Kasumi-1 (cell line): ENCODE data around the gene HERC2.
"Not testable (repeated sequence)": the region's sequence is repeated elsewhere in the genome, so short reads cannot be mapped to it uniquely, and the experiment has no call there.

Source experiments
- DNase-seq, 2 experiments: peaks; one replicate each; lab custom pipeline; 2025; lab: John Stamatoyannopoulos, UW

HERC2 gene

DNA sequence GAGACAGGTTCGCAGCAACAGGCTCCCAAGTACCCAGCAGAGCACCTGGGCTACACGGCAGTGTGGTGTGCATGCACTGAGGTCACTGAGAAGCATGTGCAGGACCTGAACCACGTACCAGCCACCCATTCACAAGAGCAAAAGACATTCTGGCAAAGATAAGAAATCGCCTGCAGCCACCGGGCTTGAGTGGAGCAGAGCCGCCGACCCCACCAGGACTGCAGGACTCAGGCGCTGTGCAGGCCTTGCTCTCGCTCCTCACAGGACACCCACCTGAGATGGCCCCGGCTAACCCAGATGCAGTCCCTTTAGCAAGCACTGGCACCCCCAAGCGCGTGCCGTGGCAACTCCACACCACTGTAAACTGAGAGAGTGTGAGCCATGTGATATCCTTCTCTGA is 190.6 kb downstream of the HERC2 start:
- no peak for DNase-seq

GRCh38 chr15:28130651-28131050 is 191.3 kb downstream of the HERC2 start:
- no peak for DNase-seq

GRCh38 chr15:28129231-28129848 is 192.6 kb downstream of the HERC2 start:
- DNase-seq = no peak

DNA sequence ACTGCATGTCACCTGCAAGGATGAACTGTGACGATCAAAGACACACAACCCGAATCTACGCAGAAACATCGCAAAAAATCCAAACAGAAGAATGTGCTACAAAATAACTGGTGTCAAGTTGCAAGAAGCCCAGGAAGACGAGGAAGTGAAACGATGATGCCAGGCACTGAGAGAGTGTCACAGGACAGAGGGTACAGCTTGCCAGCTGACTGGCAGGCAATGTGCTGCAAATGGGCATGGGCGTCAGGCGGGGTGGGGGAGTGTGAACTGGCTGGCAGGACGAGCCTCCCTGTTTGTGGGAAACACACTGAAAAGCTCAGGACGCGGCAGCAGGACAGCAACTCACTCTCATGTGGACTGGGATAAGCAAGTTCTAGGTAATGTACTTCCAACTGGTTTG is 193.9 kb downstream of the HERC2 start:
- DNase-seq = no peak

- DNase-seq = no peak
Observed at GRCh38 chr15:28127036-28127435, 194.9 kb downstream of the HERC2 start.

DNA sequence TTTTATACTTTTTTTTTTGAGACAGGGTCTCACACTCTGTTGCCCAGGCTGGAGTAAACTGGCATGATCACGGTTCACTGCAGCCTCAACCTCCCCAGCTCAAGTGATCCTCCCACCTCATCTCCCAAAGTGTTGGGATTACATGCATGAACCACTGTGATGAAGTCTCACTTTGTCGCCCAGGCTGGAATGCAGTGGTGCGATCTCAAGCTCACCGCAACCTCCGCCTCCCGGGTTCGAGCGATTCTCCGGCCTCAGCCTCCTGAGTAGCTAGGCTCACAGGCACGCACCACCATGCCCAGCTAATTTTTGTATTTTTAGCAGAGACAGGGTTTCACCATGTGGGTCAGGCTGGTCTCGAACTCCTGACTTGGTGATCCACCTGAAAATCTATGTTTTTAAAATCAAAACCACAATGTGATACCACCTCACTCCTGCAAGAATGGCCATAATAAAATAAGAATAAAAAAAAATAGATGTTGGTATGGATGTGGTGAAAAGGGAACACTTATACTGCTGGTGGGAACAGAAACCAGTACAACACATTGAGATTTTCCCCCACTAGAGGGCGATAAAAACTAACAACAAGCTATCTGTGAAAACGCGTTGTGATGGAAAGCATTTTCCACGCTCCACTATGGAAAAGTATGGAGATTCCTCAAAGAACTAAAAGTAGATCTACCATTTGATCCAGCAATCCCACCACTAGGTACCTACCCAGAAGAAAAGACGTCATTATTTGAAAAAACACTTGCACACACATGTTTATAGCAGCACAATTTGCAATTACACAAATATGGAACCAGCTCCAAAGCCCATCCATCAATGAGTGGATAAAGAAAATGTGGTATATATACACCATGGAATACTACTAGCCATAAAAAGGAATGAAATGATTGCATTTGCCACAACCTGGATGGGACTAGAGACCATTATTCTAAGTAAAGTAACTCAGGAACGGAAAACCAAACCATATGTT is 196.0 kb downstream of the HERC2 start:
- peak in 1 of 2 experiments; percentile 30 for DNase-seq

GRCh38 chr15:28124841-28125240 is 197.1 kb downstream of the HERC2 start:
- no peak for DNase-seq

- DNase-seq = peak; percentile 17 to 37
Observed at GRCh38 chr15:28123408-28124023, 198.5 kb downstream of the HERC2 start.

- no peak for DNase-seq
Observed at GRCh38 chr15:28122038-28122949, 199.7 kb downstream of the HERC2 start.

DNA sequence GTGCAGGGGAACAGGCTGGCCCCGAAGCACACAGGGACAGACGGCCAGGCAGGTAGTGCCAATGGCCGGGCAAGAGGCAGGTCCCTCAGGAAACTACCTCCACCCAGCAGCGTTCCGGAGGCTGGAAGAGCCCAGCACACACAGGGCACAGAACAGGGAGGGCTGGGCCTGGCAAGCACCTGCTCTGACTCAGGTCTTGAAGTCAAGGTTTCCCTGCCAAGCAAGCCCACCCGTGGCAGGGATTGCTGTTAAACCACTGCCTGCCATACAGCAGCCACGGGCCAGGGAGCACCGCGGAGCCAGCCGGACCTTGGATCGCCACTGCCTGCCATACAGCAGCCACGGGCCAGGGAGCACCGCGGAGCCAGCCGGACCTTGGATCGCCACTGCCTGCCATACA is 200.4 kb downstream of the HERC2 start:
- DNase-seq = not testable (repeated sequence)

- DNase-seq = no peak
Observed at GRCh38 chr15:28120359-28120640, 201.7 kb downstream of the HERC2 start.

DNA sequence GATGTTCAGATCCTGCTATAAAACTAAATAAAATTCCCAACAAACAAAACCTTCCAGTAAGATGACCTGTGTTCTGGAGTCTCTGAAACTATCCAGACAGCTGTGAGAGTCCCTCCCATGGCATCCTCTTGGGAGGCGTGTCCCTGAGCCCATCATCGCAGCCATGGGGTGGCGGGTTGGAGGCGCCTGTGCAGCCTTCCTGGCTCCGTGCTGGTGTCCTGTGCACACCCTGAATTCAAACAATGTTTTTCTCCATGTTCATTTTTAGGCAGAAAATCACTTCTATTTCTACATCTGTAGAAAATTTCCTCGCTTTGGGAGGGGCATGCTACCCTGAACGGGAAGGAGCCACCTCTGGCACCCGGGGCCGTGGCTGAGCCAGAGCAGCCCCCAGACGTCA is 203.4 kb downstream of the HERC2 start:
- no peak for DNase-seq

DNA sequence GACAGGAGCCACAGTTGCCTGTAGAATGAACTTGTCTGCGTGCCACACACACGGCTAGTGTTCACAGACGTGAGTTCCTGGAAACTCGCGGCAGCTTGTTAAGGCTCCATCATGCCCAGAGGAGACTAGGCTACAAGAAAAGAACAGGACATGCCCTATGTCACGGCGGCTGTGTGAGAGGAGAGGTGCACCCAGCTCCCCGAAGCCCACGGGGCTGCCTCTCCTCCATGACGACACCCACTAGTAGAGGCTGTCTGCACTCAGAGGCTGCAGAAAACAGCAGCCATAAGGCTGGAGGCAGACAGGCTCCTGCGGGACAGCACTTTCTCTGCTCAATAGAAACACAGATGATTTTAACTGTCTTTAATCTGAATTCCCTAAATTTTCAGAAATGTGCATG is 203.9 kb downstream of the HERC2 start:
- no peak for DNase-seq

- DNase-seq = no peak
Observed at GRCh38 chr15:28117432-28117990, 204.5 kb downstream of the HERC2 start.

- no peak for DNase-seq
Observed at GRCh38 chr15:28116521-28117431, 205.2 kb downstream of the HERC2 start.

GRCh38 chr15:28115871-28116270 is 206.1 kb downstream of the HERC2 start:
- DNase-seq = no peak

DNA sequence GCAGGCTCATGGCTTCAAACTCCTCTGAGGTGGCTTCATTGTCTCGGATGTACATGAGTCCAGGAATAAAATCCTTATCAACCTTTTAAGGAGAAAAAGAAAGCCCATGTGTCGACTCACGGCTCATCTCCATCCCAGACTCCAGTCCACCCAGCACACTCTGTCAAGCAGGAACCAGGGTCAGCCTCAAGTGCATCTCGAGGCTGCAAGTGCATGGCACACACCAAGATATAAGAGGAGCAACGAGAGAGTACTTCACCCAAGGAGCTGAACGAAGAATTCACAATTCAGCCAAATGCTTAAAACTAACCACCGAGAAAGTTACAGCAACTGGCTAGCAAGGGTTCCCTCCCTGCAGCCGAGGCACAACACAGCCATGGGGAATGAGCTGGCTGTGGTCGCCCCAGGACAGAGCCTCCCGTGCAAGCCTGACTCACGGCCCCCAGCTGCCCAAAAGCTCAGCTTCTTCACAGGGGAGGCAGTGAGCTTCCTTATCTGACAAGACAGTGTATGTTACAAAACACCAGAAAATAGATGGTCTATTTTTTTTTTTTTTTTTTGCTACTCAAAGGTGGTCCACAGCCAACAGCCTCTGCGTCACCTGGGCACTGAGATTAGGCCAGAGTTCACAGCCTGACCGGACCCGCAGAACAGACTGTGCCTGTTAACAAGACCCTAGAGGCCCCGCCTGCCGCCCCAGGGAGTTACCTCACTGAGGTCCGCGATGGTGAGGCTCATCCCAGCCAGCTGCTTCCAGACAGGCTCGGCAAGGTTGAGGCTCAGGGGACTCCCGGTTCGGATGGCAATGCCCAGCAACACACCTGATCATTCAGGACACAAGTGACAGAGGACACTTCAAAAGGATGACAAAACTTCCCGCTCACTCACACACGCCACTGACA is 207.0 kb downstream of the HERC2 start:
- no peak for DNase-seq

DNA sequence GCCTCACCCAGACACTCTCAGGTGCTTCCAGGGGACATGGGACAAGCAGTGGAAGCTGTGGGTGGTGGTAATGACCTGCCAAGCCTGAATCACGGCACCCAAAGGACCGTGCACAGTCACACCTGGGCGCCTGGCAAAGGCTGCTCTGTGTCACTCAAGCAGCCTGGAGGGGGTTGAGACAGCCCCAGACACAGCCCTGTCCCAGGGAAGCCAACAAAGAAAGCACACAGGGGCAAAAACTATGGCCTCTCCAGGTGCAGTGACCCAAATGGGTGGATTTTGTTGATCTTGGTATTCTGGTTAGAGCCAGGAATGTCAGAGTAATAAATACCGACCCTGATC is 207.9 kb downstream of the HERC2 start:
- DNase-seq = no peak

DNA sequence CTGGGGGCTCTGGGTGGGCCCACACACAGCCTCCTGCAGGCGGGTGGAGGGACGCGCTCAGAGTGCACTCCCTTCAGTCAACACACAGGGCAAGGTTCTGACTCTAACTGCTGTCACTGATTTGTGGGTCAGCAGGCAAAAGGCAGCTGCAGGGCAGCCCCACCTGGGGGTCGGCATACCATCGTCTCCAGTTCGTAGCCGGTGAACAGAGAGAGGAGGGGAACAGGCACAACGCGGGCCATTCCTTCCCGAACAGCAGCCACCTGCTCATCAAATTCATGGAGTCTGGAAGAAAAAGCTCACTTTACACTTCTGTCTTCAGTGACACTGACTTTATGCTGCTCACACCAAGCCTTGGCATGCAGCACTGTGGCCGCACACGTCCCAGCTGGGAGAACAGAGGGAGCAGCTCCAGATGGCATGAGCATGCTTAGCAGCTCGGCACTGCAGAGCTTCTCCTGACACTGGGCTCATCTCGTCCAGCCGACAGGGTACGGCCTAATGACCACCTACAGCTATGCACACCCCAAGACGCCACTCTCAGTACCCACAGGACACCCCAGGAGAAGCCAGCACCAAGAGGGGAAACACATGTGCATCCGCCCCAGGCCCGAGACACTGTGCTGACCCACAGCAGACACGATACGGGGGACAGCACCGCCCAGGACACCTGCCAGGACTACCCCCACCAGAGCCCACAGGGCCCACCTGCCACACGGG is 208.4 kb downstream of the HERC2 start:
- no peak for DNase-seq
